Uterus (tissue), 4 donors: ENCODE results near the gene DPM1. TPM values are rescaled to one million over a fixed set of nuclear protein-coding genes. Genes with fewer than 3 reads are reported as not detected.
A peak's percentile ranks its signal among the peaks of the same experiment; 100 is the strongest.

Source experiments
- DNase-seq, 2 donors: peaks; one replicate each; pipeline ENCODE4 v3.0.0-alpha.2; 2019 to 2020
- H3K27ac ChIP-seq, 2 donors: fragments of 200-600 bp; sonication (generic); 1 replicate in 1 of 2; 2 replicates in 1 of 2; pipeline ENCODE4 v1.5.1; 2016 to 2018
- H3K27me3 ChIP-seq, 2 donors: fragments of 200-600 bp; sonication (generic); one replicate each; pipeline ENCODE4 v1.5.1; 2018 to 2019; ENCODE audit warnings: control low read depth in 1 of 2
- H3K36me3 ChIP-seq, 2 donors: fragments of 200-600 bp; sonication (generic); one replicate each; pipeline ENCODE4 v1.5.1; 2019; ENCODE audit warnings: control low read depth in 1 of 2
- H3K4me1 ChIP-seq, 2 donors: fragments of 200-600 bp; sonication (generic); one replicate each; pipeline ENCODE4 v1.5.1; 2018 to 2019; ENCODE audit warnings: control low read depth in 1 of 2
- H3K4me3 ChIP-seq, 2 donors: fragments of 200-600 bp; sonication (generic); 1 replicate in 1 of 2; 2 replicates in 1 of 2; pipeline ENCODE4 v1.5.1; 2018 to 2019; ENCODE audit warnings: mild to moderate bottlenecking in 1 of 2
- H3K9me3 ChIP-seq, 2 donors: fragments of 200-600 bp; sonication (generic); one replicate each; pipeline ENCODE4 v1.5.1; 2019; ENCODE audit warnings: control low read depth in 1 of 2
- CTCF ChIP-seq, 4 experiments: fragments of 200-600 bp in 2 of 4; fragments of 450-650 bp in 2 of 4; sonication (generic) in 2 of 4; IDR thresholded peaks; one replicate each; pipeline ENCODE4 v1.5.1; 2016 to 2019; ENCODE audit warnings: antibody characterized with exemption in 4 of 4, mild to moderate bottlenecking in 2 of 4, moderate library complexity in 1 of 4
- POLR2A ChIP-seq, 2 donors: fragments of 450-650 bp; IDR thresholded peaks; one replicate each; pipeline ENCODE4 v1.6.1; 2016; ENCODE audit warnings: antibody characterized with exemption in 2 of 2, mild to moderate bottlenecking in 1 of 2, moderate library complexity in 1 of 2
- intact Hi-C: fragments of 100-400 bp; cut with DNase I; formaldehyde crosslinking; loops from one replicate; pipeline ENCODE4 v1.15.1; 2023; ENCODE audit warnings: low total_unique reads
- total RNA-seq, 4 donors: library from RNA; depleted of rRNA in 3 of 4; stranded (reverse); fragments of >200 nt in 3 of 4; gene quantifications; one replicate each; pipeline versions ENCODE4 v1.1.0 to v1.2.4, GENCODE V29; 2014 to 2023
- donor health status: DM: yes; HTN: yes; CAD: no.

The DPM1 gene
- total RNA-seq, 4 donors from 2014 or later = 40.4 to 128 (median 64.2) TPM

GRCh38 chr20:50953196-50953595 lies 5.1 kb downstream of the DPM1 start:
- no peaks in the 10 kb centered on the region for H3K27me3 ChIP-seq
- intact Hi-C loops = no loop called here
- H3K4me3 ChIP-seq = no peak overlapping the region
- H3K27ac ChIP-seq = no peak overlapping the region
- TF ChIP-seq CTCF (IDR thresholded peaks at IDR 0.05) (no peak), POLR2A (IDR thresholded peaks at IDR 0.05) (no peak)
- H3K4me1 ChIP-seq = peaks cover 0 to 3% of the 10 kb centered on the region in 2 donors
- H3K9me3 ChIP-seq = no peaks in the 10 kb centered on the region
- H3K36me3 ChIP-seq = no peaks in the 10 kb centered on the region
- DNase-seq = no peak

- intact Hi-C loops = no loop called here
- Histone ChIP-seq H3K4me3 (no peak overlapping the region), H3K36me3 (peaks cover 0 to 5% of the 10 kb centered on the region in 2 donors)
Observed at GRCh38 chr20:50948132-50948785, 10.1 kb downstream of the DPM1 start.

GRCh38 chr20:50943069-50943468 lies 15.3 kb downstream of the DPM1 start:
- no peaks in the 10 kb centered on the region for H3K4me1 ChIP-seq
- no peaks in the 10 kb centered on the region for H3K9me3 ChIP-seq
- no peak overlapping the region for H3K27ac ChIP-seq
- peaks cover 0 to 5% of the 10 kb centered on the region in 2 donors for H3K36me3 ChIP-seq
- H3K27me3 ChIP-seq = no peaks in the 10 kb centered on the region
- no peak overlapping the region for H3K4me3 ChIP-seq
- intact Hi-C loops = no loop called here
- no peak for DNase-seq
- no peak for TF ChIP-seq POLR2A (IDR thresholded peaks at IDR 0.05)
- no peak for TF ChIP-seq CTCF (IDR thresholded peaks at IDR 0.05)

More at GRCh38 chr20:50948132-50948785, 10.1 kb downstream of the DPM1 start:
- Histone ChIP-seq H3K4me1 (no peaks in the 10 kb centered on the region), H3K9me3 (no peaks in the 10 kb centered on the region), H3K27me3 (no peaks in the 10 kb centered on the region), H3K27ac (no peak overlapping the region)
- no peak for DNase-seq
- TF ChIP-seq POLR2A (IDR thresholded peaks at IDR 0.05) (no peak), CTCF (IDR thresholded peaks at IDR 0.05) (no peak)

- H3K4me3 ChIP-seq = no peak overlapping the region
- H3K36me3 ChIP-seq = no peaks in the 10 kb centered on the region
- no peak for TF ChIP-seq CTCF (IDR thresholded peaks at IDR 0.05)
- TF ChIP-seq POLR2A (IDR thresholded peaks at IDR 0.05) = no peak
- intact Hi-C loops = no loop called here
- H3K27me3 ChIP-seq = no peaks in the 10 kb centered on the region
- no peak overlapping the region for H3K27ac ChIP-seq
- DNase-seq = no peak
- peaks cover 0 to 7% of the 10 kb centered on the region in 2 donors for H3K4me1 ChIP-seq
- no peaks in the 10 kb centered on the region for H3K9me3 ChIP-seq
Observed at GRCh38 chr20:50933589-50933988, 24.7 kb downstream of the DPM1 start.

GRCh38 chr20:50932691-50933280 lies 25.5 kb downstream of the DPM1 start:
- no peaks in the 10 kb centered on the region for H3K36me3 ChIP-seq
- H3K4me1 ChIP-seq = peaks cover 0 to 7% of the 10 kb centered on the region in 2 donors
- TF ChIP-seq CTCF (IDR thresholded peaks at IDR 0.05) (no peak), POLR2A (IDR thresholded peaks at IDR 0.05) (no peak)
- H3K27me3 ChIP-seq = no peaks in the 10 kb centered on the region
- no peaks in the 10 kb centered on the region for H3K9me3 ChIP-seq
- H3K27ac ChIP-seq = peak overlapping the region in 1 of 2 donors; percentile 99
- intact Hi-C loops = no loop called here
- no peak for DNase-seq
- H3K4me3 ChIP-seq = no peak overlapping the region
